Measurements from ENCODE around the gene GPR107.

The GPR107 gene

DNA sequence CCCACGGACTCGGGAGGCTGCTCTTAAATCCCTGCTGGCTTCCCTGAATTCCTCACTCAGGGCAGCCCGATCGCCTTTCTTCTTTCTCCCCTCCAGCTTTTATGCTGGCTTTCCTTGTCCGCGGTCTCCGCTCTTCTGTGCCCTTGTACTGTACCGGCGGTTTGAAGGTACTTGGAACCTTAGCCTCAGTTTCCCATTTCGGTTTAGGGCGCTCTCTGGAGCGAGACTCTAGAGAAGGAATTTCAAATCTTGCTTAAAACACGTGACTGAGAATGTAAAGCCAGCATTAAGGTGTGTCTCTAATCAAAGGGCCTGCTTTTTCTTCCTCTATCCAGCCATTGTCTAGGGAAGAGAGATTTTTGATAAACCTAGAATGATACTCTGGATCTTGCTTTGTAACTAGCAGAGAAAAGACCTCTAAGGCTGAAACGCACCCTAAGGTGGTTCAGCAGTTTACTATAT lies 650 bp downstream of the GPR107 start:
- no peak for DNase-seq (ENCODE audit: low read depth)

DNA sequence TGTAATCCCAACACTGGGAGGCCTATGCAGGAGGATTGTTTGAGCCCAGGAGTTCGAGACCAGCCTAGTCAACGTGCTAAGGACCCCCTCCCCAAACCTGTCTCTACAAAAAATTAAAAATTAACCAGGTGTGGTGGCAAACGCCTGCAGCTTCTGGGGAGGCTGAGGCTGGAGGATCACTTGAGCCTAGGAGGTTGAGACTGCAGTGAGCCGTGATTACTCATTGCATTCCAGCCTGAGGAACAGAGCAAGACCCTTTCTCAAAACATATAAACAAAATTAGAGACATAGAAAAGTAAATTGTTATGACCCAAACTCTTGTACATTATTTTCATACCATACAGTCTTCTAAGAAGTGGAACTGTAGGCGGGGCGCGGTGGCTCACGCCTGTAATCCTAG lies 1.1 kb downstream of the GPR107 start:
- DNase-seq (ENCODE audit: low read depth), result no peak

GRCh38 chr9:130058154-130058553 lies 4.4 kb downstream of the GPR107 start:
- no peak for DNase-seq (ENCODE audit: low read depth)

- DNase-seq (ENCODE audit: low read depth), result no peak
These were observed 5.2 kb downstream of the GPR107 start for GRCh38 chr9:130058887-130059286.

- DNase-seq (ENCODE audit: low read depth), result no peak
These were observed 6.6 kb downstream of the GPR107 start for GRCh38 chr9:130060296-130060695.

DNA sequence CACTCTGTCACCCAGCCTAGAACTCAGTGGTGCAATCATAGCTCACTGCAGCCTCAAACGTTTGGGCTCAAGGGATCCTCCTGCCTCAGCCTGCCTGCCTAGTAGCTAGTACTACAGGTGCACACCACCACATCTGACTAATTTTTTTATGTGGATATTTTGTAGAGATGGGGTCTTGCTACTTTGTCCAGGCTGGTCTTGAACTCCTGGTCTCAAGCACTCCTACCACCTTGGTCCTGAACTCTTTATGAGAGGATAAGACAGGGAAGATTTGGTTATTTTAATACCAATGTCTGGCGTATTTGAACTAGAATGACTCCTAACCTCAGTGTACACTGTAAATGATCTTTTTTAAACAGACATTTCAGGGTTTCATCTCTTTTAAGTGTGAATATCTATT lies 9.0 kb downstream of the GPR107 start:
- DNase-seq (ENCODE audit: low read depth), result no peak

GRCh38 chr9:130064621-130065020 lies 10.9 kb downstream of the GPR107 start:
- DNase-seq (ENCODE audit: low read depth), result no peak

DNA sequence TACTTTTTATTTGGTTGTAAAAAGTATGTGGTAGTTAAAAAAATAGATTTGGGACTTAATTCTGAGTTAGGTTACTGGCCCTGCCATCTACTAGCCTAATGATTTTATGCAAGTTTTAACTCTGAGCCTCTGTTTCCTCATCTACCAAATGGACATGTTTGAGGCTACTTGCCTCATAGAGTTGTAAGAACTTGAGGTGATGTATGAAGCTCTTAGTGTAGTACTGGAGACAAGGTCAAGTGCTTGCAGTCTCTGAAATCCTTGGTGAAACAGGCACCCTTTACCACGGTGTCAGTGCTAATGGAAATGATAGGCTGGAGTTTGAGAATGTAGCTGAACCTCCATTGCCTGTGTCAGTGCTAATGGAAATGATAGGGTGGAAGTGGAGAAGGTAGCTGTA lies 15.3 kb downstream of the GPR107 start:
- DNase-seq (ENCODE audit: low read depth), result no peak

- no peak for DNase-seq (ENCODE audit: low read depth)
These were observed 19.0 kb downstream of the GPR107 start for GRCh38 chr9:130072515-130073235.

DNA sequence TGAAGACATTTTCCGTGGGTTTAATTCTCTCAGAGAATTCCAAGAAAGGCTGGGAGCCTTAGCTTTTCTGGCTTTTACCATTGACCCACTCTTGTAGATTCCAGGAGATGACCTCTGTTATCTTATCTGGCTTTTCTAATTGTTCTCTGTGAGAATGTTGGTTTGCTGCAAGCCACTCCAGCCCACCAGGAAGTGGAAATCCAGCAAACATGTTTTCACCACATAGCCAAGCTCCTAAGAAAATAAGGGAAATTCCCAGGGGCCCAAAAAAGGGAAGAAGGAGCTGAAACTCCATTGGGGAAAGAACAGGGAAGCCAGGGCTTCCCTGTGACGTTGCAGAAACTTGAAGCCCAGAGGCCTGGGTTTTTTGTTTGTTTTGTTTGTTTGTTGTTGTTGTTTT lies 19.7 kb downstream of the GPR107 start:
- DNase-seq (ENCODE audit: low read depth), result no peak

DNA sequence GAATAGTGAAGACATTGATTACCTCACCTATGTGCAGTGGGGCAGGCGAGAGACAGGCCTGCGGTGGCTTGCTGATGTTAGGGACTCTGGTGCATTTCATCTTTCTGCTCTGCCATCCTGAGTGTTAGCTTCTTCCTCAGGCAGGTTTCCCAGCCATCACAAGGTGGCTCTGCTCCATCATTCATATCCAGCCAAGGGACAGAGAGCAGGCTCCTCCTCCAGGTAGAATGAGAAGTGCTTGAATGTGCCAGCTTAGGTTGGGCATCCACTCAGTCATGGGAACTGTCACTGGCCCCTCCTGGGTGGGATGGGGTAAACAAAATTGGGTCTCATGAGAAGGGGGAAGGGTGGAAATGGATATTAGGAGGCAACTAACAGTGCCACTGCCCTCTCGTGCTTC lies 24.8 kb downstream of the GPR107 start:
- no peak for DNase-seq (ENCODE audit: low read depth)

- no peak for DNase-seq (ENCODE audit: low read depth)
These were observed 30.6 kb downstream of the GPR107 start for GRCh38 chr9:130084337-130084736.

- DNase-seq (ENCODE audit: low read depth), result no peak
These were observed 34.3 kb downstream of the GPR107 start for GRCh38 chr9:130088051-130088450.

GRCh38 chr9:130089141-130089540 lies 35.4 kb downstream of the GPR107 start:
- DNase-seq (ENCODE audit: low read depth), result no peak

GRCh38 chr9:130090915-130091314 lies 37.2 kb downstream of the GPR107 start:
- no peak for DNase-seq (ENCODE audit: low read depth)

DNA sequence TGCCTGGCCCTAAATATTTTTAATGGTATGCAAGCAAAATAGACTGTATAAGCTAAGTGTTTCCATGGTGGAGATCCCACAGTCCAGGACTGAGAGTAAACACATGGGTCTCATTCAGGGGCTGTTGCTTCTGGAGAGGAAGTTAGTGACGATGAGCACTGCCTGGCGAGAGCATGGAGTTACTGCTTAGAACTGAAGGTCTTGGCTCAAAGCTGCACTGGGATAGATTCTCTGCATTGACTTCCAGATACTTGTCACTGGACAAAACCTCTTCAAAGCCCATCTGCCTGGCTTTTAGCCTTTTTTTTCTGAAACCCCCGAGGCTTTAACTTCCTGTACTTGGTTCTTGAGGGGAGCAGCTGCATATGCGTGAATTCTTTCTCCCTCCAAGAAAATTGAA lies 39.2 kb downstream of the GPR107 start:
- no peak for DNase-seq (ENCODE audit: low read depth)

DNA sequence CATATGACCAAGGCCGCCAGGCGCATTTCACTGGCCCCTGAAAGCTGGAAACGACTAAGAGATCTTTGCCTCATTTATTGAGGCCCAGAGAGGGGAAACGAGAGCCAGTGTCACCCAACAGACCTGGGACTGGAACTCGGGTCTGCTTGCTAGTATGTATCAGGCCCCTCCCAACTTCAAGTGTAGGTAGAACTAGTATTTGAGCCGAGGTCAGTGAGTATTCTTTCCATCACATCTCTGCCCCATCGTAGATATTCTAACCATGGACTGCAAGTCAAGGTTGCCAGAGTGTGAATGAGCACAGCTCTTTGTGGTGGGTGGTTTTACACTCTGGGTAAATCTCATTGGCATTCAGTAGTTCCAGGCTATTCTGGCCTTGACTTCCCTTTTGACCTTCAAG lies 42.2 kb downstream of the GPR107 start:
- DNase-seq (ENCODE audit: low read depth), result no peak

GRCh38 chr9:130100681-130101080 lies 47.0 kb downstream of the GPR107 start:
- DNase-seq (ENCODE audit: low read depth), result no peak

- no peak for DNase-seq (ENCODE audit: low read depth)
These were observed 48.2 kb downstream of the GPR107 start for GRCh38 chr9:130101915-130102314.

- no peak for DNase-seq (ENCODE audit: low read depth)
These were observed 50.9 kb downstream of the GPR107 start for GRCh38 chr9:130104491-130105193.

GRCh38 chr9:130106860-130107233 lies 53.1 kb downstream of the GPR107 start:
- DNase-seq (ENCODE audit: low read depth), result no peak

GRCh38 chr9:130107234-130107861 lies 53.6 kb downstream of the GPR107 start:
- peak; percentile 77 for DNase-seq (ENCODE audit: low read depth)

- no peak for DNase-seq (ENCODE audit: low read depth)
These were observed 54.2 kb downstream of the GPR107 start for GRCh38 chr9:130107955-130108354.

Measured in T follicular helper cell (primary cell).